HL-60 (cell line): Measurements from ENCODE around the gene RABGAP1L.
A peak's percentile ranks its signal among the peaks of the same experiment; 100 is the strongest.

Source experiments
- DNase-seq, 2 experiments: peaks; one replicate each; pipeline ENCODE4 v3.0.0-alpha.2; 2010 to 2020; ENCODE audit warnings: low read depth in 1 of 2, low spot score in 1 of 2
- H3K27ac ChIP-seq: fragments of 250-450 bp; sonication (Bioruptor Pico); replicated peaks from 2 replicates; pipeline ENCODE4 v1.5.1; 2020; ENCODE audit warnings: mild to moderate bottlenecking, moderate library complexity
- H3K27me3 ChIP-seq: fragments of 250-450 bp; sonication (Bioruptor Pico); 2 replicates; pipeline ENCODE4 v1.5.1; 2021; ENCODE audit warnings: mild to moderate bottlenecking, moderate library complexity; ENCODE audit not compliant: insufficient read depth, poor library complexity, severe bottlenecking
- H3K4me3 ChIP-seq: replicated peaks from 2 replicates; pipeline ENCODE4 v1.5.1; 2011; ENCODE audit warnings: mild to moderate bottlenecking, control low read depth, low read length; ENCODE audit not compliant: insufficient read depth
- CTCF ChIP-seq: IDR thresholded peaks from one replicate; pipeline ENCODE4 v1.5.1; 2011; ENCODE audit warnings: low read length, control low read depth, inconsistent platforms; ENCODE audit not compliant: insufficient read depth
- GABPA ChIP-seq: IDR thresholded peaks from 2 replicates; pipeline ENCODE4 v1.6.1; 2012; ENCODE audit warnings: low read depth
- POLR2AphosphoS5 ChIP-seq: IDR thresholded peaks from 2 replicates; pipeline ENCODE4 v1.6.1; 2012; ENCODE audit warnings: low read depth
- REST ChIP-seq: IDR thresholded peaks from 2 replicates; pipeline ENCODE4 v1.6.1; 2012; ENCODE audit warnings: low read depth; ENCODE audit not compliant: insufficient replicate concordance
- SPI1 ChIP-seq: IDR thresholded peaks from 2 replicates; pipeline ENCODE4 v1.6.1; 2012; ENCODE audit warnings: low read depth, mild to moderate bottlenecking, borderline replicate concordance

RABGAP1L gene

GRCh38 chr1:174999216-174999935 lies 840.1 kb downstream of the RABGAP1L start:
- Histone ChIP-seq H3K27me3 (no peaks in the 10 kb centered on the region), H3K27ac (peak overlapping the region; percentile 100), H3K4me3 (peak overlapping the region; percentile 87)
- TF ChIP-seq REST, result peak; percentile 67
- peak; percentile 95 for TF ChIP-seq GABPA
- TF ChIP-seq CTCF, result no peak
- TF ChIP-seq POLR2AphosphoS5, result peak; percentile 95
- peak; percentile 93 to 98 for DNase-seq

- DNase-seq, result peak in 1 of 2 experiments; percentile 36
- H3K27ac ChIP-seq, result peak within 1 kb of the TSS; percentile 100
- H3K27me3 ChIP-seq, result no peaks in the 10 kb centered on the region
- H3K4me3 ChIP-seq, result peak within 1 kb of the TSS; percentile 87
- TF ChIP-seq GABPA, result no peak
- TF ChIP-seq SPI1, result no peak
- no peak for TF ChIP-seq CTCF
- TF ChIP-seq REST, result peak; percentile 37
- peak; percentile 13; the same call in 1 of the 2 replicates for TF ChIP-seq POLR2AphosphoS5
Observed at GRCh38 chr1:174999936-175000696, 840.8 kb downstream of the RABGAP1L start, which contains the start of gene CACYBP. Gene CACYBP, plus strand, starts transcription at chr1:174999947. Its CDS starts 234 bp downstream, at chr1:175000181.

- no peak for DNase-seq
- peak overlapping the region; percentile 100 for H3K27ac ChIP-seq
- no peak for TF ChIP-seq SPI1
- no peak for TF ChIP-seq POLR2AphosphoS5
- no peak for TF ChIP-seq GABPA
- no peak for TF ChIP-seq REST
- no peak for TF ChIP-seq CTCF
- H3K27me3 ChIP-seq, result no peaks in the 10 kb centered on the region
- peak overlapping the region; percentile 87 for H3K4me3 ChIP-seq
Observed at GRCh38 chr1:175000697-175001187, 841.4 kb downstream of the RABGAP1L start.
